GM12891 (cell line): Measurements from ENCODE around the gene SLC12A7.

Experiments used
- DNase-seq: peaks from one replicate; pipeline ENCODE4 v3.0.0; 2011; ENCODE audit warnings: low spot score; ENCODE audit not compliant: insufficient read length
- FAIRE-seq: peaks from 2 replicates; lab custom pipeline; 2011; peaks lifted over from hg19 to GRCh38; lab: Jason Lieb, UNC
- PAX5 ChIP-seq: IDR thresholded peaks from 2 replicates; pipeline ENCODE4 v1.6.1; 2011; ENCODE audit warnings: low read length, moderate library complexity, mild to moderate bottlenecking; ENCODE audit not compliant: insufficient read depth, severe bottlenecking
- POLR2A ChIP-seq: IDR thresholded peaks from 2 replicates; pipeline ENCODE4 v1.6.1; 2011; ENCODE audit warnings: low read depth, low read length, control low read depth
- POLR2AphosphoS5 ChIP-seq: IDR thresholded peaks from 2 replicates; pipeline ENCODE4 v1.6.1; 2011; ENCODE audit warnings: low read depth, low read length, control low read depth
- POU2F2 ChIP-seq: IDR thresholded peaks from 2 replicates; pipeline ENCODE4 v1.6.1; 2011; ENCODE audit warnings: low read depth, mild to moderate bottlenecking, control low read depth, low read length, moderate library complexity
- SPI1 ChIP-seq: IDR thresholded peaks from 2 replicates; pipeline ENCODE4 v1.6.1; 2011; ENCODE audit warnings: low read depth, low read length, control low read depth
- TAF1 ChIP-seq: IDR thresholded peaks from 2 replicates; pipeline ENCODE4 v1.6.1; 2011; ENCODE audit warnings: low read depth, low read length, control low read depth

SLC12A7 gene

DNA sequence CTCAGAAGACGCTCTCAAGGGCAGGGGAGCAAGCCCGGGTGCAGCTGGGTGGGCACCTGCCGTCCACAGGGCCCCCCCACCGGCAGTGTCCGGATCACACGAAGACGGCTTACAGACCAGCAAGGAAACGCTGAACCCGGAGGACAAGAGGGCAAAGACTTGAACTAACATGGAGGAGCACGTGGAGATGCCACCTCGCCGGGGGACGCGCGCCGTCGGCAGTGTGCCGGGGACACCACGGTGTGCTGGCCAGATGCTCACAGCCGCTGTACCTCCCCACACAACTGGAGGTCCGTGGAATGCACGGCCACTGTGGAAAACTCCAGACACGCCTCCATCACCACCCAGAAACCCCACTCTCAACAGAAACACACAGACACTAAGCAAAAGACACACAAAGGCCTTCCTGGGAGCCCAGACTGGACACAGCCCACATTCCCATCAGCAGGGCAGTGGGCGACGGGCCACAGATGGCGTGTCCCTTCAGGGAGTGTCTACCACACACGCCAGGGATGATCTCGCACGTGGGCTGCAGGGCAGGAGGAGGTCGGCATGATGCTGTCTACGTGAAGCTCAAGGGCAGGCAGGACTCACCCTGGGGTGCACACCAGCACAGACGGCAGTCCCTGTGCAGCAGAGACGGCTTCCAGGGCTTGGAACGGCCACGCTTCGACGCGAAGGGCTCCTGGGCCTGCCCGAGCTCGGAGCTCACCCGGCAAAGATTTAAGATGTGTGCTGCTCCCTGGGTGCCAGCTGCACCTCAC is 8.6 kb upstream of the SLC12A7 start:
- TF ChIP-seq PAX5 (no peak), POLR2AphosphoS5 (no peak), POU2F2 (no peak), TAF1 (no peak), POLR2A (no peak), SPI1 (no peak)
- no peak for FAIRE-seq
- no peak for DNase-seq

DNA sequence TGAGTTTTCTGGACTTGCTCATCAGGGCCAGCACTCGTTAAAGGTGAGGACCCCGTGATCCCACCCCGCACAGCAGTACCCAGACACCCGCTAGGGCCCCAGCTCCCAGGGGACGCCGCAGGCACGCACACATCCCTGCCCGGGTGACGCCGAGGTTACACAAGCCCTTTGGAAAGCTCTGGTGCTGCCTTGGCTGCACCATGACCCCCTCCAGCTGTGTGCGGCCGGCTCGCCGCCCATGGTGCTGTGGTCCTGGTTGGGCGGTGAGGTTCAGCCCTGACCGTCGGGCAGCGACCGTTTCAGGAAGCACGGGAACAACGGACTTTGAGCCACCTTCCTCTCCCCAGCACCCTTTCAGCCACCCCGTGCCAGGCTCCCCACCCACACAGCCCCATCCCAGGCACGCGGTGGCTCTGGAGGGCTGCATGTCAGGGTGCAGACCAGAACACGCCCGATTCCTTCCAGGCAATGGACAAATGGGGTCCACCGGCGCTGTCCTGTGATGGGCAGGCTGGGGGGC is 7.5 kb upstream of the SLC12A7 start:
- FAIRE-seq (no peak), DNase-seq (no peak)
- TF ChIP-seq PAX5 (no peak), POU2F2 (no peak), POLR2A (no peak)

DNA sequence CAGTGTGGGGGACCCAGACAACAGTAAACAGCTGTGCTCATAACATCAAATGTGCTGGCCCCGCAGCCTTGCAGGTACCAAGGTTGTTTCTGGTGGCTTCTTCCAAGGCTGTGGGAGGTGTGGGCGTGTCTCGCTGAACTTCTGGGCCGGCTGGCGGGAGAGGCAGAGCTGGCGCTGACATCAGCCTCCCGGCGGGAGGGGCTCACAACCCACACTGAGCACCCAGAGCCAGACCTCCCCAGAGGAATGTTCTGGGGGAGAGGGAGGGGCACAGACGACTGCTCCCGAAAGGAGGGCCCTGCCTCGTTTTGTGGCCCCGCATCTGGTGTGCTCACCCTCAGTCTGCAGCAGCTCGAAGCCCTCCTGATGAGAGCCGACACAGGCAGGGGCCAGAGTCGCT is 6.9 kb upstream of the SLC12A7 start:
- no peak for DNase-seq
- TF ChIP-seq POLR2A = no peak
- TF ChIP-seq POU2F2 = no peak
- TF ChIP-seq SPI1 = no peak
- no peak for TF ChIP-seq POLR2AphosphoS5
- TF ChIP-seq TAF1 = no peak
- no peak for TF ChIP-seq PAX5
- no peak for FAIRE-seq

DNA sequence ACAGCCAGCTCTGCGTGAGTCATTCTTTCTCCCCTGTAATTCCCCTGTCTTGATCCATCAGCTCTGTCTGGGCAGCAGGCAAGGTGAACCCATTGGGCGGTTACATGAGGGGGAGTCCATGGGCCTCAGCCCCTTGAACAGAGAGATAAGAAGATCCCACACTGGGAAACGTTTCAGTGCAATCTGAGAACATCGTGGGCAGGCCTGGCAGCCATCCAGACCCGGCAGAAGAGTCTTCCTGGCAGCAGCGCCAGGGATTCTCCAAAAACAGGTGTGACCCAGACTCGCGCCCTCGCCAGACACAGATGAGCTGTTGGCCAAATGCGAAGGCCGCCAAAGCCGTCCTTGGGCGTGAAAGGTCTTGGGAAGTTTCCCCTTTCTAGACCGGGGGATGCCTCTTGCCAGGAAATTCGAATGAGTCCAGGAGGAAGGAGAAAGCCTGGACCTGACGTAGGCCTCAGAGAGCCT is 6.4 kb upstream of the SLC12A7 start:
- TF ChIP-seq PAX5 = no peak
- no peak for TF ChIP-seq POLR2AphosphoS5
- TF ChIP-seq TAF1 = no peak
- TF ChIP-seq POLR2A = no peak
- TF ChIP-seq SPI1 = no peak
- no peak for TF ChIP-seq POU2F2
- DNase-seq (no peak), FAIRE-seq (no peak)

DNA sequence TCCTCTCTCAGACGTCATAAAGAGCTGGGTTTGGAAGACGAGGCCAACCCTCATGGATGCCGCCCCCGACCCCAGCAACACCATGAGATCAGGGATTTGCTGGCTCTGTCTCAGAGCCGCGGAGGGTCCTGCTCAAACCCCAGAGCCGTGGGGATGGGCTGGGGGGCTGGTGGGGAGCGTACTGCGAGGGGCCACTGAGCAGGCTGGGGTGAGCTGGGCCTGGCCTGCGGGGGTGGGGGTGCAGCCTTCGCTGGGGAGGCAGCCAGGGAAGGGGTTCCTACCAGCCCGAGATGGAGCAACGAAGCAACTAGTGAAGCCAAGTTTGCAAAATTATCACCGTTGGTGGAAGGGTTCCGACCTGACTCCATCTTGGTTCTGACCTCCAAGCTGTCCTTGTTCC is 5.1 kb upstream of the SLC12A7 start:
- TF ChIP-seq POU2F2 (no peak), TAF1 (no peak), POLR2AphosphoS5 (no peak), POLR2A (no peak), PAX5 (no peak), SPI1 (no peak)
- FAIRE-seq (no peak), DNase-seq (no peak)

DNA sequence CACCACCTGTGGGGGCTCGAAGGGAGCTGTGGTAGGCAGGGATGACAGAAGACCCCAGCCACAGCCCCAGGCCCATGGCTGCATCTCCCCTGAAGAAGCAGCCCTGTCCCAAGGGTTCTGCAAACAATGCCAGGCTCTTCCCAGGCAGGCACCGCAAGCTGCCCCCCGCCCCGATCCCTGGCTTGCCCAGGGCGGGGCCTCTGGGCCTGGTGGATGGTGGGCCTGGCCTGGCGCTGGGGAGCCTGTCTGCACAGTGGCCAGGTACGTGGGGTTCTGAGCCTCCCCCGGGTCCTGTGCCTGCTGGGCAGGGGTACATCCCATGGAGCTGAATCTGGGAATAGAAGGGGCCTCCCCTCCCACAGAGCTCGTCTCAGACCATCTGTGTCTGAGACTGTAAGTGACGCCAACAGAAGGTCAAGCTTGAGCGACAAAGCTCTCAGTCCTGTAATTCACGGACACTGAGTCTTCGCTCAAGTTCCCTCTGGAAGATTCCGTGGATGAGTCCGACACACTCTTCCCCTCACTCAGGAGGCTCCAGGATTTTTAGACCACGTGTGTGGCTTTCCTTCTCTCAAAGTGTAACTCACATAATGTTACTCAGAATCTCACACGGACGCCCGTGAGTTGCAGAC is 4.4 kb upstream of the SLC12A7 start:
- FAIRE-seq (no peak), DNase-seq (no peak)
- TF ChIP-seq POLR2A (no peak), SPI1 (no peak), PAX5 (no peak), POLR2AphosphoS5 (no peak), TAF1 (no peak), POU2F2 (no peak)

DNA sequence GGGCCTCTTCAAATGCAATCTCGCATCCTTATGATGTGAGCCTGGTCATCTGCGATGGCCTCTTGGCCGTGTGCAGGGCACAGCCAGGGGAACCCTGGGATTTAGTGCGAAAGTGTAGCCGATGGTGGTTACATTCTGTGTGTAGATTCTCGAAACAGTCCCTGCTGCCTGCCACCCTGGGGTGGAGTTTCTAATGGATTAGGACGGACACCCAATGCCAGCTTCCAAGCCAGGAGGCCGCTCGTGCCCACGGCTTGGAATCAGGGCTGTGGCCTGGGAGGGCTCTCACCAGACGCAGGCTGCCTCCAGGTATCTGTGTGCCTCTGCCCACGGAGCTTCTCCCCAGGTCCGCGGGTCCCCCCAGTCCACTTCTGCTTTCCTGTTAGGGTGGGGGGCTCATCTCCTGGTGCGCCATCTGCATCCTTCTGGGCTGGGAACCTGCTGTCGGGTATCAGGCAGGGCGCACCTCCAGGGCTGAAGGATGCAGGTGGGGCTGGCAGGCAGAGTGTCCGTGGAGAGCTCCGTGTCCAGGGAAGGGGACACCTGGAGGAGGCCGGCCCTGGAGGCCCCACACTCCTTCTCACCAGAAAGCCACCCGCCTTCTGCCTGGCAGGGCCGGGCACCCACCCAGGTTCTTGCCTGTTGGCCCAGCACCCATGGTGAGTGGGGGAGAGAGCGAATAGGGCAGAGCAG is 3.4 kb upstream of the SLC12A7 start:
- TF ChIP-seq POLR2AphosphoS5 (no peak), POLR2A (no peak), SPI1 (no peak), TAF1 (no peak), PAX5 (no peak), POU2F2 (no peak)
- FAIRE-seq (no peak), DNase-seq (no peak)

DNA sequence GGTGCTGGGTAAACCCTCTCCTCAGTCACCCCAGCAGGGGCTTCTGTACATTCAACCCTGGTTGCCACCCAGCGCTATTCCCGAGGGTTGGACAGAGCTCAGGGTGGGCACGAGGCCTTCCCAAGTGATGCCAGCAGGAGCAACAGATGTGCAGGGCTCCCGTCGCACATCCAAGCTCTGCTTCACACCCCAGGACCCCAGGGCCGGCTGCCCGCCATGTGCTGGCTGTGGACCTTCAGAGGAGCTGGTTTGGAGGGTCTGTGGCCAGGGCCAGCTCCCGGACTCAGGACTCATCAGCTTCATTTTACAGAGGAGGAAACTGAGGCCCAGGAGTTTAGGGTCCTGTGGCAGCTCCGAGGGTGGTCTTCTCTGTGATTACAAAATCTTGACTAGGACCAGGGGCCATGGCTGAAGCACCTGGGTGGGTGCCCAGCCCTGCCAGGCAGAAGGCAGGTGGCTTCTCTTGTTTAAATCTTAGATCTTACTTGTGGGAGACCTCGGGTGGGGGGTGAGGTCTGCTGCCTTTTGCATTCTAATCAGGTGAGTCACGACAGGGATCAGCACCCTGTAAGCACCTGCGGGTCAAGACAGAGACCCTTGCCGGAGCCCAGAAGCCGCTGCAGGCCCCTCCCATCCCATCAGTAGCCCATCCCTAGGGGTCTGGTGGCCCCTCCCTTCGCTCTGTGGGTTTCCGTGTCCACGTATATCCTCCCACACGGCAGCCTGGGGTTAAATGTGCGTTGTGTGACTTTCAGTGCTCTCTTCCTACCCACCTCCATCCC is 2.1 kb upstream of the SLC12A7 start:
- TF ChIP-seq POLR2AphosphoS5 (no peak), SPI1 (no peak), POLR2A (no peak), POU2F2 (no peak)
- no peak for FAIRE-seq

More for the DNA sequence above, 2.1 kb upstream of the SLC12A7 start:
- no peak for DNase-seq
